HG03575 (cell line): Measurements from ENCODE around the gene NQO1.
"Not testable (repeated sequence)": the region's sequence is repeated elsewhere in the genome, so short reads cannot be mapped to it uniquely, and the experiment has no call there.

Experiments
- ATAC-seq: cut with Tn5 transposase; IDR thresholded peaks from one replicate; pipeline ENCODE4 v1.9.1; 2021; ENCODE audit not compliant: unreplicated experiment, insufficient number of reproducible peaks, low FRiP score; ENCODE audit errors: extremely low read depth

NQO1 gene

GRCh38 chr16:69745232-69745612 lies 18.9 kb upstream of the NQO1 start:
- ATAC-seq: no peak

GRCh38 chr16:69744363-69745231 lies 18.2 kb upstream of the NQO1 start:
- no peak for ATAC-seq

GRCh38 chr16:69741951-69742904 lies 15.9 kb upstream of the NQO1 start:
- no peak for ATAC-seq

GRCh38 chr16:69741519-69741918 lies 15.2 kb upstream of the NQO1 start:
- no peak for ATAC-seq

GRCh38 chr16:69732101-69732500 lies 5.7 kb upstream of the NQO1 start:
- ATAC-seq: no peak

GRCh38 chr16:69731280-69731679 lies 4.9 kb upstream of the NQO1 start:
- not testable (repeated sequence) for ATAC-seq

- not testable (repeated sequence) for ATAC-seq
Observed at GRCh38 chr16:69729030-69729429, 2.7 kb upstream of the NQO1 start.

GRCh38 chr16:69727916-69728270 lies 1.5 kb upstream of the NQO1 start:
- no peak for ATAC-seq

GRCh38 chr16:69725480-69726312 lies 664 bp downstream of the NQO1 start:
- no peak for ATAC-seq

- no peak for ATAC-seq
Observed at GRCh38 chr16:69724981-69725479, 1.3 kb downstream of the NQO1 start.

- no peak for ATAC-seq
Observed at GRCh38 chr16:69724414-69724873, 1.9 kb downstream of the NQO1 start.

GRCh38 chr16:69721441-69721957 lies 4.9 kb downstream of the NQO1 start:
- no peak for ATAC-seq

GRCh38 chr16:69720822-69721430 lies 5.4 kb downstream of the NQO1 start:
- no peak for ATAC-seq

GRCh38 chr16:69718111-69718764 lies 8.1 kb downstream of the NQO1 start:
- ATAC-seq: no peak

GRCh38 chr16:69717066-69717465 lies 9.3 kb downstream of the NQO1 start:
- no peak for ATAC-seq

GRCh38 chr16:69712914-69713581 lies 13.3 kb downstream of the NQO1 start:
- no peak for ATAC-seq

GRCh38 chr16:69712277-69712676 lies 14.1 kb downstream of the NQO1 start:
- ATAC-seq: no peak
